ENCODE results near the gene DLK2. TPM values are rescaled to one million over a fixed set of nuclear protein-coding genes. Genes with fewer than 3 reads are reported as not detected.

The DLK2 gene
- total and polyA plus RNA-seq, 2 experiments from 2014 or later: 0.76 to 1.4 TPM

DNA sequence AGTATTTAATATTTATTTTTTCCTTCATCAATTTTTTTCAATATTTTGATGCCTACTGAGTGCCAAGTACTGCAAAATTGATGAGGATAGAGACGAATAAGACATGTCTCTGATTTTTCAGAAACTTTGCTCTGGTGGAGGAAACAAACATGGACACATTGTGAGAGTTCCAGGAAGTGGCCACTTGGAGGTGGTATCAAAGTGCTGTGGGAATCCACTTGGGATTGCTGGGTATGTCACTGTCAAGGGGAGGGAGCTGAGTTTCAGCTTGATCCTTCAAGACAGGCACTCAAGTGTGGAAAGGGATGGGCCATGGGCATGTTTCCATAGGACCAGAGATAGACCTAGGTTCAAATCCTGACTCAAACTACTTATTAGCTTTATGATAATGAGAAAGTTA is 52.5 kb downstream of the DLK2 start:
- H2AFZ ChIP-seq: no peak overlapping the region
- TF ChIP-seq EZH2 (IDR thresholded peaks at IDR 0.05; ENCODE audit: insufficient read depth, poor library complexity, severe bottlenecking): no peak
- no peak for TF ChIP-seq EZH2phosphoT487 (IDR thresholded peaks at IDR 0.05; ENCODE audit: insufficient read depth, low read depth)
- H3K4me2 ChIP-seq (ENCODE audit: unreplicated experiment): no peak overlapping the region
- WGBS, 2 experiments (ENCODE audit: low coverage in 1 of 2, low lambda C conversion rate in 2 of 2, missing lambda C conversion rate in 2 of 2): 18 to 36% methylated on average over 1 of the region's 1 CpG
- H3K9ac ChIP-seq: no peak overlapping the region
- no peaks in the 10 kb centered on the region for H3K4me1 ChIP-seq (ENCODE audit: insufficient read depth)
- H3K9me3 ChIP-seq (ENCODE audit: low read depth): no peaks in the 10 kb centered on the region
- H3K79me2 ChIP-seq (ENCODE audit: insufficient read depth): no peaks in the 10 kb centered on the region
- no peaks in the 10 kb centered on the region for H3K9me2 ChIP-seq (ENCODE audit: insufficient read depth)
- no peaks in the 10 kb centered on the region for H3K36me3 ChIP-seq (ENCODE audit: low read depth)
- in situ Hi-C loops (cut with MboI): no loop called here
- DNase-seq: peak; percentile 6
- H4K20me1 ChIP-seq (ENCODE audit: insufficient read depth): no peaks in the 10 kb centered on the region
- H3K4me3 ChIP-seq: no peak overlapping the region
- H3K27ac ChIP-seq: no peak overlapping the region
- H3F3A ChIP-seq (ENCODE audit: insufficient read depth): no peaks in the 10 kb centered on the region
- H3K27me3 ChIP-seq (replicated peaks; ENCODE audit: insufficient read depth): no peaks in the 10 kb centered on the region

DNA sequence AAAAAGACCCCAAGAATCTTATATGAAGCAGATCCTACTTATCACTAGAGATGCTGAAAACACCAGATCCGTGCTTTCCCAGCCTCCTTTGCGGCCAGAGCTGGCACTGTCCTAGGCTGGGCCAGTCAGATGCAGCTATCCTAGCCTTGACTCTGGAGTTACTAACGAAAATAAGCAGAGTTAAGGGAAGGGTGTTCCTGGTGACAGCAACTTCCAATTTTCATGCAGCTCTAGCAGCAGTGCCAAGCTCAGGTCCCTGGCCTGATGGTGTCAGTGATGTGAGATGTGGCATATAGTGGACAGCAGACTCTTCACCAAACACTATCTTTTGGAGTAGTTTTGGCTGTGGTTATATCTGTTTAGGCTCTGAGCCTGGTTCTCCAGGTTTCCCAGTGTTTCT is 53.6 kb downstream of the DLK2 start:
- in situ Hi-C loops (cut with MboI): no loop called here
- Histone ChIP-seq H3K9me3 (ENCODE audit: low read depth) (no peaks in the 10 kb centered on the region), H4K20me1 (ENCODE audit: insufficient read depth) (no peaks in the 10 kb centered on the region), H3K79me2 (ENCODE audit: insufficient read depth) (no peaks in the 10 kb centered on the region), H3K4me2 (ENCODE audit: unreplicated experiment) (no peak overlapping the region), H3F3A (ENCODE audit: insufficient read depth) (no peaks in the 10 kb centered on the region), H2AFZ (no peak overlapping the region), H3K4me3 (no peak overlapping the region), H3K27ac (no peak overlapping the region), H3K9me2 (ENCODE audit: insufficient read depth) (no peaks in the 10 kb centered on the region), H3K9ac (no peak overlapping the region), H3K36me3 (ENCODE audit: low read depth) (no peaks in the 10 kb centered on the region), H3K27me3 (replicated peaks; ENCODE audit: insufficient read depth) (no peaks in the 10 kb centered on the region), H3K4me1 (ENCODE audit: insufficient read depth) (no peaks in the 10 kb centered on the region)
- DNase-seq: no peak
- TF ChIP-seq EZH2phosphoT487 (IDR thresholded peaks at IDR 0.05; ENCODE audit: insufficient read depth, low read depth): no peak
- no peak for TF ChIP-seq EZH2 (IDR thresholded peaks at IDR 0.05; ENCODE audit: insufficient read depth, poor library complexity, severe bottlenecking)
- WGBS, 2 experiments (ENCODE audit: low coverage in 1 of 2, low lambda C conversion rate in 2 of 2, missing lambda C conversion rate in 2 of 2): 67 to 74% methylated on average over 3 of the region's 3 CpGs

Small RNAs within 50 kb of the gene (microRNA-seq; reads per million reads assigned to microRNA genes)
- gene MIR6780B (ENCODE audit: borderline number of aligned reads): not detected

Small RNAs within 50 kb of the gene (small RNA-seq; reads per million reads assigned to genes)
- gene MIR6780B (ENCODE audit: low read depth, low replicate concordance): not detected
- gene RNU6-1113P (ENCODE audit: low read depth, low replicate concordance): not detected

Other genes starting within 250 kb of the DLK2 start
- gene DNPH1, start 226.1 kb downstream of the DLK2 start, total RNA-seq (2014; rRNA removed; shearing (Covaris generic)): 61.2 and 94.8 TPM in 2 replicates
- 90.2 and 93.6 TPM in 2 replicates for gene DNPH1, start 226.1 kb downstream of the DLK2 start, polyA plus RNA-seq (2016; fragmentation: Nextera tagmentation; extraction: Ambion mirVana)
- gene TTBK1, start 212.1 kb downstream of the DLK2 start, total RNA-seq (2014; rRNA removed; shearing (Covaris generic)): not detected in 2 replicates
- gene TTBK1, start 212.1 kb downstream of the DLK2 start, polyA plus RNA-seq (2016; fragmentation: Nextera tagmentation; extraction: Ambion mirVana): not detected in 2 replicates
- not detected in 2 replicates for gene SLC22A7, start 157.3 kb downstream of the DLK2 start, total RNA-seq (2014; rRNA removed; shearing (Covaris generic))
- gene SLC22A7, start 157.3 kb downstream of the DLK2 start, polyA plus RNA-seq (2016; fragmentation: Nextera tagmentation; extraction: Ambion mirVana): not detected in 2 replicates
- gene CRIP3, start 146.7 kb downstream of the DLK2 start, total RNA-seq (2014; rRNA removed; shearing (Covaris generic)): not detected in 2 replicates
- 0.39 TPM in 1 of 2 replicates, not detected in the other for gene CRIP3, start 146.7 kb downstream of the DLK2 start, polyA plus RNA-seq (2016; fragmentation: Nextera tagmentation; extraction: Ambion mirVana)
- 10.7 TPM in 2 replicates for gene ZNF318, start 85.9 kb downstream of the DLK2 start, total RNA-seq (2014; rRNA removed; shearing (Covaris generic))
- gene ZNF318, start 85.9 kb downstream of the DLK2 start, polyA plus RNA-seq (2016; fragmentation: Nextera tagmentation; extraction: Ambion mirVana): 4.1 and 4.6 TPM in 2 replicates
- 18.2 and 21.3 TPM in 2 replicates for gene ABCC10, start 28.0 kb downstream of the DLK2 start, total RNA-seq (2014; rRNA removed; shearing (Covaris generic))
- gene ABCC10, start 28.0 kb downstream of the DLK2 start, polyA plus RNA-seq (2016; fragmentation: Nextera tagmentation; extraction: Ambion mirVana): 20.0 and 21.0 TPM in 2 replicates
- 17.7 and 32.9 TPM in 2 replicates for gene TJAP1, start 22.0 kb upstream of the DLK2 start, total RNA-seq (2014; rRNA removed; shearing (Covaris generic))
- gene TJAP1, start 22.0 kb upstream of the DLK2 start, polyA plus RNA-seq (2016; fragmentation: Nextera tagmentation; extraction: Ambion mirVana): 12.7 and 16.0 TPM in 2 replicates
- 0.89 and 1.6 TPM in 2 replicates for gene LRRC73, start 54.8 kb upstream of the DLK2 start, total RNA-seq (2014; rRNA removed; shearing (Covaris generic))
- 0.41 and 1.0 TPM in 2 replicates for gene LRRC73, start 54.8 kb upstream of the DLK2 start, polyA plus RNA-seq (2016; fragmentation: Nextera tagmentation; extraction: Ambion mirVana)
- 252 and 263 TPM in 2 replicates for gene YIPF3, start 61.4 kb upstream of the DLK2 start, total RNA-seq (2014; rRNA removed; shearing (Covaris generic))
- gene YIPF3, start 61.4 kb upstream of the DLK2 start, polyA plus RNA-seq (2016; fragmentation: Nextera tagmentation; extraction: Ambion mirVana): 190 and 196 TPM in 2 replicates
- gene POLR1C, start 61.5 kb upstream of the DLK2 start, total RNA-seq (2014; rRNA removed; shearing (Covaris generic)): 24.9 and 38.7 TPM in 2 replicates
- 38.1 and 39.5 TPM in 2 replicates for gene POLR1C, start 61.5 kb upstream of the DLK2 start, polyA plus RNA-seq (2016; fragmentation: Nextera tagmentation; extraction: Ambion mirVana)
- 27.6 and 29.5 TPM in 2 replicates for gene XPO5, start 120.5 kb upstream of the DLK2 start, total RNA-seq (2014; rRNA removed; shearing (Covaris generic))
- 17.9 and 18.8 TPM in 2 replicates for gene XPO5, start 120.5 kb upstream of the DLK2 start, polyA plus RNA-seq (2016; fragmentation: Nextera tagmentation; extraction: Ambion mirVana)
- gene POLH, start 120.6 kb upstream of the DLK2 start, total RNA-seq (2014; rRNA removed; shearing (Covaris generic)): 27.6 and 28.6 TPM in 2 replicates
- gene POLH, start 120.6 kb upstream of the DLK2 start, polyA plus RNA-seq (2016; fragmentation: Nextera tagmentation; extraction: Ambion mirVana): 23.0 and 25.3 TPM in 2 replicates
- 80.7 and 88.3 TPM in 2 replicates for gene GTPBP2, start 173.7 kb upstream of the DLK2 start, total RNA-seq (2014; rRNA removed; shearing (Covaris generic))
- gene GTPBP2, start 173.7 kb upstream of the DLK2 start, polyA plus RNA-seq (2016; fragmentation: Nextera tagmentation; extraction: Ambion mirVana): 15.5 and 15.9 TPM in 2 replicates
- 33.1 and 33.9 TPM in 2 replicates for gene MAD2L1BP, start 180.3 kb upstream of the DLK2 start, total RNA-seq (2014; rRNA removed; shearing (Covaris generic))
- gene MAD2L1BP, start 180.3 kb upstream of the DLK2 start, polyA plus RNA-seq (2016; fragmentation: Nextera tagmentation; extraction: Ambion mirVana): 32.9 and 34.2 TPM in 2 replicates
- gene RSPH9, start 189.5 kb upstream of the DLK2 start, total RNA-seq (2014; rRNA removed; shearing (Covaris generic)): 0.11 TPM in 1 of 2 replicates, not detected in the other
- gene RSPH9, start 189.5 kb upstream of the DLK2 start, polyA plus RNA-seq (2016; fragmentation: Nextera tagmentation; extraction: Ambion mirVana): 1.2 and 1.3 TPM in 2 replicates
- gene MRPS18A, start 232.2 kb upstream of the DLK2 start, total RNA-seq (2014; rRNA removed; shearing (Covaris generic)): 21.0 and 33.7 TPM in 2 replicates
- gene MRPS18A, start 232.2 kb upstream of the DLK2 start, polyA plus RNA-seq (2016; fragmentation: Nextera tagmentation; extraction: Ambion mirVana): 39.2 and 43.4 TPM in 2 replicates